Measurements from ENCODE around the gene PRDM15.

PRDM15 gene

GRCh38 chr21:41777951-41778815, 101.0 kb downstream of the PRDM15 start:
- no peak for DNase-seq (ENCODE audit: low read depth)

GRCh38 chr21:41776778-41777177, 102.4 kb downstream of the PRDM15 start:
- DNase-seq (ENCODE audit: low read depth): no peak

- DNase-seq (ENCODE audit: low read depth): no peak
Observed at GRCh38 chr21:41775149-41775472, 104.0 kb downstream of the PRDM15 start.

- no peak for DNase-seq (ENCODE audit: low read depth)
Observed at GRCh38 chr21:41774467-41775148, 104.5 kb downstream of the PRDM15 start.

GRCh38 chr21:41772351-41773080, 106.6 kb downstream of the PRDM15 start:
- DNase-seq (ENCODE audit: low read depth): no peak

DNA sequence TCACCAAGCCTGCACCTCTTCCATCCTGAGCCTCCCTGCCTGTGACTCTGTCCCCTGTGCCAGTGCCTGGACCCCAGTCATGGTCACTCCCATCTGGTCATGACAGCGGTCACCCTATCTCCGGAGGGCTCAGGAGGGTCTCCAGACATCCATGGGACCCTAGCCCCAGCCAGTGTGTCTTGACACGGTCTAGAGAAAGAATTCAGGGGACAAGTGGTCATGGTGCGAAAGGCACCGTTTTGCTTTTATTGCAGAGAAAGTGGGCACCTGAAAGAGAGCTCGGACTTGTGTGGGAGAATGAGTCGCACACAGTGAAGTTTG, 107.6 kb downstream of the PRDM15 start:
- DNase-seq (ENCODE audit: low read depth): no peak

DNA sequence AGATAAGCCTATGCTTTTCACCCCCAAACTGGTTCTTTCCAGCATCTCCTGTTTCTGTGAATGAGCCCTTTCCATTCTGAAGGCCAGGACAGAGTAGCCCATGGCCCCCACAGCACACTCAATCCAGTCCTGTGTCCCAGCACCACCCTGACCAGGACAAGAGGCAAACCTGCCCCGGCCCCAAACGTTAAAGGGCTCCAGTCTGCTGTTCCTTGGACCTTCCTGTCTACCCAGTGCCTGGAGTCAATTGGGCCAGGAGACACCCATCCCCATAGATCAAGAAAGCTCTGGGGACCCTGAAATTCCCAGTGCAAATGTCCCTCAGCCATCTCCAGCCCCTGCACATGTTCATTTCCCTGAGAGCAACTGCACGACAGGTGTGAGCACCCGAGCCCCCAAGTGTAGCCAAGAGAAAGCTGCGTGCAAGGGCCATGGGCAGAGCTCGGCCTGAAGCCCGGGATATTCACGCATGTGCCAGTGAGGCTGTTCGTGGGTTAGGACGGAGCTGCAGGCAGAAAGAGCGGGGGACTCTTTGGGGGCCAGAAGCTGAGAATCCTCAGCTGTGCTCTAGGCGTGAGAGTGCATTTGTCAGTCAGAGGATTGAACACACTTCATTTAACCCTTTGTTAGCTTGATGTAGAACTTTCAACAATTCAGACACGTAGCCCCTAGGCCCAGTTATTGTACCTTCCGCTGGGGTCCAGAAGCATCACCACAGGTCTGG, 108.1 kb downstream of the PRDM15 start:
- DNase-seq (ENCODE audit: low read depth): no peak

DNA sequence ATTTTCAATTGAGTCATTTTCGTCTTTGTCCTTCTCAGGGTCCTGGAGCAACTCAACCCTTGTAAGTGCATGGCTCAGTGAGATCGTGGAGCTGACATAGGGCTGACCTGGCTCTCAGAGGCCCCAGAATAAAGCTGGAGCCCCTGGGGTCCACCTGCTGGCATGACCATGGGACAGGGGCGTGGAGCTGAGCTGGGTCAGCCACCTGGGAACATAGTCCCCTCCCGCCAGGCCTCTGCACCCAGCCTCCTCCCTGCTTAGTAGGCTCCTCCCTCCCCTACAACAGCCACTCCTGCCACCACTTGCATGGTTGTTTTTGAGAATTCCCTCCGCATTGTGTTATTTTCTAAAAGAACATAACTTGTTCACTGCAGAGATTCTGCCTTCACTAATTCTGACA, 109.2 kb downstream of the PRDM15 start:
- no peak for DNase-seq (ENCODE audit: low read depth)

DNA sequence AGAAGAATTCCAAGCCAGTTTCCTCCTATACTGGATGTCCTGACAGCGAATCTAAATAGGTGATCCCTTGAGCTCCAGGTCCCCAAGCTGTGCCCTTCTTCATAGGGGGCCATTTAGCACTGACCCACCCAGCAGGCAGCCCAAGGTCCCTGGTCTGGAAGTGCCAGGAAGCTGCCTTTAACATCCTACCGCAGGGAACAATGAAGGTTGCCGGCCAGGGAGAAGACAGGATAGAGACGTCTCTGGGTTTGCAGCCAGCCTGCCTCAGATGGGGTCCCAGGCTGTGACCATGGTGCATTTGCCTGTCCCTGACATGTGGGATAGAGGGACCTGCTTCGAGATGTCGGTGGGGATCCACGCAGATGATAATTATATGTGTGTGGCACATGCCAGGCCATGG, 109.6 kb downstream of the PRDM15 start:
- no peak for DNase-seq (ENCODE audit: low read depth)

DNA sequence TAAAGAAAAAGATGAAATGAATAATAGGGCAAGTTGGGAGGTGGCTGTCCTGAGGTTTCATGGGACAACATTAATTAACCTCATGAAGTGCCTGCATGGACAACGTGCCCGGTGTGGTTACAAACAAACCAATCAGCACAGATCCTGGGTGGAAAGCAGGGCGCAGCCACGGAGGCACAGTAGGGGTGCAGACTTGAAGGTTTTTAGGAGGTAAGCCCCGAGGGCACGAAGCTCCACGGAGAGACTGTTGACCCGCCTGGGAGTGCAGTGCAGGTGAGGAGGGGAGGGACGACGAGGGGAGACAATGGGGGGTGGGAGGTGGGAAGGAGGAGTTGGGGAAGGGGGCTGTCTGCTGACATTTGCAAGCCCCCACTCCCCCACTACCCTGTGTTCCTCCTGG, 110.0 kb downstream of the PRDM15 start:
- DNase-seq (ENCODE audit: low read depth): no peak

DNA sequence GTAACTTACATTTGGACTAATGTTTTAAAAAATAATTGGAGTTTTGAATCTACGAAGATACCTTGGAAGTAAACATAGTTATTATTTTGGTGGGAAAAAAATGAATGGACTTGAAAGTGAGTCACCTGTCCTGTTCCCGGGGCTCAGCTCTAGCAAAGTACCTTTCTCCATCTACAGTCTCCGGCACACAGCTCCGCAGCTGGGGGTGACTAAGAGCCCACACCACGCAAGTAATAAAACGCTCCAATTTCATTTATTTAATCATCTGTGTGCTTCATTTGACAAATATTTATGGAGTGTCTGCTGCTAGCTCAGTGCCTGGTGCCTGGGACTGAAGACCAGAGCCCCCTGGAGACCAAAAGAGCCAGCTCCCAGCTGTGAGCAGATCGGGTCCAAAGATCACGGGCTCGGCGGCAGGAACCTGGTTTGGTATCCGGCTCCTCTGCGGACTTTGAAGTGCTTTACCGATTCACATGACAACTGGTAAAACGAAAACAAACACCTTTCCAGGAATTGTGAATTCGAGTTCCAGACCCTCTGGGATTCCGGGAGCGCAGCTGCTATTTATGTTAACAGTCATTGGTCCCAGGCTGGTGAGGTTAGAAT, 110.6 kb downstream of the PRDM15 start:
- no peak for DNase-seq (ENCODE audit: low read depth)

DNA sequence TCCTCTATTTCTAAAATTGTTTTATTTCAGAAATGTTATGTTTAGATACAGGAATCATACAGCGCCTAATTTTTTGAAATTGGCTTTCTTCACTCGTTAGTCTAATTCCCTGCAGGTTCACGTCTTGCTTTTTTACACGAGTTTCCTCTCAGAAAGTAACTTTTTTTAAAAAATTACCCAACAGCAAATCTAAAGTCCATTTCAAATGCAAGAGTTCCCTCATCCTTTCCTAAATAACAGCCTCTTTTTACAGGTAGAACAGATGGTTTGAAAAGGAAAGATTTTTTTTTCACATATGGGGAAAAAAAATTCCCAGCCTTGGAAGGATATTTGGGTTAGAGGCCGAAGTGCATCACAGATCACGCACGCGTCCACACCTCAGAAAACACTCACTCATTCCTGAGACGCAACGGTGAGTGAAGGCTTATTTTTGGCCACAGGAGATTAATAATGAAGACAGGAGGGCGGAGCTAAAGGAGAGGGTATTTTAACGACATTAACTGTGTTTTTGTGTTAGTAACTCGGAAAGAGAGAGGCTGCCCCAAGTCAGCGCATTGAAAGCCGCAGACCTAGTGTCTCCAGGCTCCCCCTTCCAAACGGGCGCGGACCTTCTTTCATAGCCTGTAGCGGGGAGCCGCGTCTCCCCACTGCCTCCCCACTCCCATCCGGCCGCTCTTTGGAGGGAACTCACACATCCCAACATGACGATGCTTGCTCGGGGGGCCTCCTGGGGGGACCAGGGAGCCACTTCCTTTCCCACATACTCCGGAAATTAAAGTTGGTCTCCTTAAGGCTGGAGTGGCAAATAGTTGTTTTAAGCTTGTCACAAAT, 111.3 kb downstream of the PRDM15 start:
- DNase-seq (ENCODE audit: low read depth): no peak

- peak; percentile 55 for DNase-seq (ENCODE audit: low read depth)
Observed at GRCh38 chr21:41766883-41767605, 112.1 kb downstream of the PRDM15 start, which contains the start of gene RIPK4. TSS of gene RIPK4 (minus strand) at chr21:41767052. CDS start at chr21:41767041, 11 bp downstream.

- DNase-seq (ENCODE audit: low read depth): no peak
Observed at GRCh38 chr21:41765973-41766882, 112.9 kb downstream of the PRDM15 start.

DNA sequence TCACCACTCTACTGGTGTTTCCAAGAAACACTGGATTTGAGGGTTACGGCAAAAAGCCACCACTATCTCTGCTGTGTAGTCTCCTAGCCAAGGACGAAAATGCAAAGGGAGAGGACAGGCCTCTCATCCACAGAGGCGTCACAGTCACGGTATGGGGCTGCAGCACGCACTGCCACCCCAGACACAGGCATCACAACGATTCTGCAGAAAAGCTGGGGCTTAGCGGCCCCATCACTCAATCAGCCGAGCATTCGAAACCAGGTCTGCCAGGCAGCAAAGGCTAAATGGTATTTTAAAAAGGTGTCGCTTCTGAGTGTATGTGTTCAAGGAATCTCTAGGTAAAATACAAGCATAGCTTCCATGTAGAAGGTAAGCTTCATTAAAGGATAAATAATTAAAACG, 113.7 kb downstream of the PRDM15 start:
- DNase-seq (ENCODE audit: low read depth): no peak

- no peak for DNase-seq (ENCODE audit: low read depth)
Observed at GRCh38 chr21:41764558-41765419, 114.4 kb downstream of the PRDM15 start.

DNA sequence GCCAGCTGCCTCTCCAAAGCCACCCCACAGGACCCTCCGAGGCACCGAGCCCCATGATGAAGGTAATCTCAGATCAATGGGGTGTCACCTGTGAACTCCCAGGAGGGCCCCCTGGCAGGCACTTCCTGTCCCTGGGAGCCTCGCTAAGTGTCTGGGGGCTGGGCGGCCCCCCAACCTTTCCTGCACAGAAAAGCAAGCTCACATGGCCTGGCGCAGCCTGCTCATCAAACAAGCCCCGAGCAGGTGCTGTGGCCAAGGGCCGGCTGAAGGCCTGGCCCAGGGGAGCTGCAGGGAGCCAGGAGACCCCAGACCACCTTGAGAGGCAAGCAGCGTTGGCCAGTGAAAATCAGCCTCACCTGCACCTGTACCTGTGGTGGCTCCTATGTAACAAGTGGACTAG, 115.1 kb downstream of the PRDM15 start:
- DNase-seq (ENCODE audit: low read depth): no peak

GRCh38 chr21:41763398-41763931, 115.7 kb downstream of the PRDM15 start:
- DNase-seq (ENCODE audit: low read depth): no peak
